ENCODE measurements around the gene XAB2.
A peak's percentile ranks its signal among the peaks of the same experiment; 100 is the strongest.

The XAB2 gene

DNA sequence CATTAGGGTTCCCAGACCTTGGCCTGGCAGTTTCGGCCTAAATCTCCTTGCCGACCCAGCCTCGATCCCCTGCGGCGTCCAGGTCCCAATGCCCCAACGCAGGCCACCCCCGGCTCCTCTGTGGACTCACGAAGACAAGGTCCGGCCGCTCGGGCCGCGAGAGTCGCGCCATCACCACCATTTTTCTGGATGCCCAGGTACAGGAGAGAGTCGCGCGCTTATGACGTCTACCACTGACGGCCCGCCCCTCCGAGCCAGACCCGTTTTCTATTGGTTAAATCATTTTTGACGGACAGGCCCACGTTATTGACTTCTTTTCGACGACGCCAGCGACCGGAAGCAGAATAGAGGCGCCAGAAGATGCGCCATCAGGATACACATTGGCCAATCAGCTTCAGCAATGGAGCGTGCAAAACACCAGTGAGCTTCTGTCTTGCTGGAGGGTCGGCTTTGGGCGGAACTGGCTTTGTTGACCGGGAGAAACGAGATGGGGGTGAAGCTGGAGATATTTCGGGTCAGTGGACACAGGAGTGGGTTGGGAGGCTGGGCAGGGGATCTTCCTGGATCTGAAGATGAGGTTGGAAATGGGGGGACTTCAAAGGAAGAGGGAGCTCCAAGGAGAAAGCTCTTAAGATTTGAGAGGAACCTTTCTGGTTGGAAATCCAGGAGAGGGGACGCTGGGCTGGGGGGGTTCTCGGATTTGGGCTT lies at the start of gene XAB2, which contains the start of gene PET100:
XAB2 (minus strand) TSS at position 199 of the 708 bp plus-strand sequence; CDS start at position 181, 18 bp downstream.
PET100 (plus strand) TSS at position 447 of the 708 bp plus-strand sequence; CDS start at position 488, 41 bp downstream.
- peak; percentile 84 to 91 for DNase-seq (ENCODE audit: low read depth in 2 of 2)

DNA sequence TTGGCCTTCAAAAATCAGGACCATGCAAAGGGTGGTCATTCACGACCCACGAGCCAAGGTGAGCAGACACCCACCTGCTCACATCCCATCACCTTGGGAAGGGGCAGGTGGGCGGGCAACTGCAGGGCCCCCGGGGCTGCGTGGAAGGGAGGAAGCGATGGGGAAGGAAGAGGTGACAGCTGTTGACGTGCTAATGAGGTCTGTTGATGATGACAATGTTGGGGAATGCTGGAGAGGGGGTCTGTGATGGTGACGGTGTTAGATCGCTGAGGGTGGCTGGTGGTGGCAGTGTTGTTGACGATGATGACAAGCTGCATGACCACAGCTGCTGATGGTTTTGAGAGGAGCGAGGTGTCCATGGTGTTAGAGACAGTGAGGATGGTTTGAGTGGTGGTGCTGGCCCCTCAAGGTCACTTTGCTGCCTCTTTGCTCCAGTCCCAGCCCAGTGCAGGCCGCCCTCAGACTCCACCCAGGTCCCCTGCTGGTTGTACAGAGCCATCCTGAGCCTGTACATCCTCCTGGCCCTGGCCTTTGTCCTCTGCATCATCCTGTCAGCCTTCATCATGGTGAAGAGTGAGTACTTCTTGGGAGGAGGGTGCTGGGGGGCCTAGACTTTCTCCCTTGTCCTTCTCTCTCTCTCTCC lies 48.4 kb upstream of the XAB2 start:
- no peak for DNase-seq (ENCODE audit: low read depth in 2 of 2)

DNA sequence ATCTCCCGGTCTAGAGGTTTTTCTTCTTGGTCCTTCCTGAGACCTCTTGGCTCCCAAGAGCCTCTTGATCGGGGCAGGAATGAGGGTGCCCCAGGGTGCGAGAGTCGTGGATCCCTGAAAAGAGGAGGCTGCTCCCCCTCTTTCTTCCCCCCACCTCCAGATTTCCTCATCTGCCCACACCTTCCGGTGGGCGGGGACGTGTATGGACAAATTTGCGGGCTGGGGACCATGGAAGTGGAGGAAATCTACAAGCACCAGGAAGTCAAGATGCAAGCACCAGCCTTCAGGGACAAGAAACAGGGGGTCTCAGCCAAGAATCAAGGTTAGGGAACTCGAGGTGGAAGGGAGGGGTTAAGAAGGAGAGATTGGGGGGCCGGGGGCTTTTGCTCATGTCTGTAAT lies 47.5 kb upstream of the XAB2 start, which contains the start of gene MCEMP1:
MCEMP1 (plus strand) TSS at position 237 of the 400 bp plus-strand sequence; CDS start at position 268, 31 bp downstream.
- DNase-seq (ENCODE audit: low read depth in 2 of 2): no peak

DNA sequence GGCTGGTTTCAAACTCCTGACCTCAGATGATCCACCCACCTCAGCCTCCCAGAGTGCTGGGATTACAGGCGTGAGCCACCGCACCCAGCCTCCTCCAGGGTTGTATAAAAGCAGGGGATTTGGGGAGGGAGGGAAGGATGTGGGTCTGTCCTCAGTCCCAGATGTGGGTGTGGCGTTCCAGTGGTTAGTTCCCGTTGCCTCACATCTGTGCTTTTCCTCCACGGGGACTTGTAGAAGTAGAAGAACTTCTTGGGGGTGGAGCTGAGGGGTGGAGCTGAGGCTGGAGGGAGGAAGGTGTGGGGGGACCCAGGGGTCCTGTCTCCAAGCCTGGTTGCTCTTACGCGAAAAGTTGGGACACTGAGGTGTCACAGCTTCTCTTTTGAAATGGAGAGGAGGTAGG lies 47.0 kb upstream of the XAB2 start:
- DNase-seq (ENCODE audit: low read depth in 2 of 2): no peak

DNA sequence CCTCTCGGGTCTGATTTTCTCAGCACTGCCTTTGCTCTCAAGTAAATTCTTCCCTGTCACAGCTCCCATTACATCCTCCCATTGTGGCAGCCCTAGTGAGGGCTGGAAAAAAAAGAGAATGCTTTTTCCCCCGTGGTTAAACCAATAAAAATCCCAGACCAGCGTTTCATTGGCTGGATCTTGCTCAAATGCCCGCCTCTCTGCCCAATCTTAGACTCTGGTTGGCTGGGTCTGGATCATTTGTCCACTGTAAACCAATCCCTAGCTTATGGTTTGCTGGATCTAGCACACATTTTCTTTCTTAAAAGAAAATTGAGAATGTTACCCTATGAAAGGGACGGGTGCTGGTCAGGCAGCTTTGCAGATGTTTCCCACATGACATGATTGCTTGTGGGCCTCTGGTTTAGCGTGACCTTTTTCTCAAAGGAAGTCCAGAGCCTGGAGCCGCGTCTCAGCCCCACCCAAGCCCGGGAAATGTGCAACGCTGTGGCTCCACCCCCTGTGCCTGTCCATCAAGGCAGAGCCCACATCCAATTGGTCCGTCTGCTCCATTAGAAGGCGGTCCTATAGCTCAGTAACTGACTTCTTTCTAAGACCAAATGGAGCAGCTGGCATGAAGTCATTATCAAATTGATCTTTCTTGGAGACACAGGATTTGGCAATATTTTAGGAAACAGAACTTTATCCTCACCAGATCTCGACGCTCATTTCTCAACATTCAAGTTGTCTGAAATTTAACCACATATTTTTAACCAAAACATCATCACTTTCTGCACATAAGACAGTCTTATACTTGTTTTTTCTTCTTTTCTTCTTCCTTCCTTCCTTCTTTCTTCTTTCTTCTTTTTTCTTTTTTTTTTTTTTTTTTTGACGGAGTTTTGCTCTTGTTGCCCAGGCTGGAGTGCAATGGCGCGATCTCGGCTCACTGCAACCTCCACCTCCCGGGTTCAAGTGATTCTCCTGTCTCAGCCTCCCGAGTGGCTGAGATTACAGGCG lies 45.0 kb upstream of the XAB2 start:
- DNase-seq (ENCODE audit: low read depth in 2 of 2): no peak

DNA sequence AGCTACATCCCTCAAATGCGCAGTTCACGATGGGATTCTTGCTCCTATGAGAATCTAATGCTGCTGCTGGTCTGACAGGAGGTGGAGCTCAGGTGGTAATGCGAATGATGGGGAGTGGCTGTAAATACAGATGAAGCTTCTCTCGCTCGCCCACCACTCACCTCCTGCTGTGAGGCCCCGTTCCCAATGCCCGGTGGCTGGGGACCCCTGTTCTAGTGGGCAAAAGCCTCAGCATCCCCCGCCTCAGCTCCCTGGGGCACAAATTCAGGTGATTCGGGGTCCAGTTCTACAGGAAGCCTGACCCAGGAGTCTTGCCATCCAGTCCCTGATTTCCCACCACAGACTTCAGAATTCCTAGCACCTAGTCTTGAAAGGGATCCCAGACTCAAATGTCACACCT lies 43.2 kb upstream of the XAB2 start:
- DNase-seq (ENCODE audit: low read depth in 2 of 2): no peak

DNA sequence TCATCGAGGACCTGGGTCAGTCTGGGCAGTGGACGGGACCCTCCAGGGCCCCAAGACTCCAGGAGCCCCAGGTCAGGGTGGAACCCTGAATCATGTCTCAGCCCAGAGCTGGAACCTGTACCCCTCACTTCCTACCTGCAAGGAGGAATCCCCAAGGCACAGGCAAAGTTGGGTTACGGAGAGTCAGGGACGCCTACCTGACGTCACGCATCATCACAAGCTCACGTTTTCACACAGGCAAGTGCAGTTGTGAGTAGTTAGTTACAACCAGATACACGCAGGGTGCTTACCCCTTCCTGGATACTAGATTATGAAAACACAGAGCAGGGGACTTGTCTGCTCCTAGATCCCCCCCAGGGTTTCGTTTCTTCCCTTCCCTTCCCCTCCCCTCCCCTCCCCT lies 41.4 kb upstream of the XAB2 start:
- no peak for DNase-seq (ENCODE audit: low read depth in 2 of 2)

DNA sequence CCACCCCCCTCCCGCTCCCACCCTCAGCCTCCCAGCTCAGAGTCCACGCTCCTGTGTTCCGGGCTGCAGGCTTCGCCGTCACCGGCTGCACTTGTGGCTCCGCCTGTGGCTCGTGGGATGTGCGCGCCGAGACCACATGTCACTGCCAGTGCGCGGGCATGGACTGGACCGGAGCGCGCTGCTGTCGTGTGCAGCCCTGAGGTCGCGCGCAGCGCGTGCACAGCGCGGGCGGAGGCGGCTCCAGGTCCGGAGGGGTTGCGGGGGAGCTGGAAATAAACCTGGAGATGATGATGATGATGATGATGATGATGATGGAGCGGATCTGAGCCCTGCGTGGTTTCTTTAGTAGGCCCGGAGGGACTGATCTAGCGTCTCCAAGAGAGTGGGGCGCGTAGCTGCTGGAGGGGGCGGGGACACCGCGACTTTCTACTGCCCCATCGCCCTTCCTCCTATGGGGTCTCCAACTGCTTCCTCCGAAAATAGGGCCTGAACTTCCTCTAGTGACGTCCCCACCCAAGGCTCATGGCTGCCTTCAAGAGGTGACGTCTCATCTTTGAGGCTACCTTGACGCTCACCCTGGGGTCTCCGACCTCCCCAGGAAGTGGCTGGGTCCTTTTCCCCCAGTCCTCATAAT lies 40.9 kb upstream of the XAB2 start:
- no peak for DNase-seq (ENCODE audit: low read depth in 2 of 2)

DNA sequence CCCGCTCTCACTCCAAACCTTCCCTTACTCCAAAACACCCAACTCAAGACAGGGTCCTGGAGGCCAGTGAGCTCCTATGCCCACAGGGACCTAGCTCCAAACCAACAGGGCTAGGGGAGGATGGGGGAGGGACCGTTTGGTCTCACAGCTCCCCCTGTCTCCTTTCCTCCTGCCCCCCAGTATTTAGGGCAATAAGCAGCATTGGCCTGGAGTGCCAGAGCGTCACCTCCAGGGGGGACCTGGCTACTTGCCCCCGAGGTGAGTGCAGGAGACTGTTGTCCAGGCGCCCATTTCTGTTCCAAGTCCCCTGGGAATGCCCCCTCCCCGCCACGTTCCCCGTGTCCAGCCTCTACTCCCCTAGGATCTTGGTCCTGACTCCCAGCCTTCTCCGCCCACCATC lies 40.3 kb upstream of the XAB2 start:
- DNase-seq (ENCODE audit: low read depth in 2 of 2): no peak

DNA sequence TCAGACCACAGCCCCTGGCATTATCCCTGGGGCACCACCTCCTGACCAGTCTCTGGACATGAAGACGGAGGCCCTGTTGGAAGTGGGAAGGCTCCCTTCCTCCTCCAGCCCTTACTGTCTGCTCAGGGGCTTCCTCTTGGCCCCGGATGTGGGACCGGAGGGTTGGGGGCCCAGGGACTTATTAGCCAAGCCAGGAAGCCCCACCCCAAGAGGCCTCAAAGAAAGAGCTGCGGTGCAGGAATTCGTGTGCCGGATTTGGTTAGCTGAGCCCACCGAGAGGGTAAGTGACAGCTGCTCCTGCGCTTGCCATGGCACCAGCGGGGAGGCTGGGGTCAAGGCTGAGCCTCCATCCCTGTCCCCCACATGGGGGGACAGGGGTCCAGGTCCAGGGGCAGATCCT lies 39.5 kb upstream of the XAB2 start, which contains the start of gene RETN:
RETN (plus strand) TSS at position 208 of the 400 bp plus-strand sequence. CDS start 278 bp downstream, outside the sequence.
- no peak for DNase-seq (ENCODE audit: low read depth in 2 of 2)

DNA sequence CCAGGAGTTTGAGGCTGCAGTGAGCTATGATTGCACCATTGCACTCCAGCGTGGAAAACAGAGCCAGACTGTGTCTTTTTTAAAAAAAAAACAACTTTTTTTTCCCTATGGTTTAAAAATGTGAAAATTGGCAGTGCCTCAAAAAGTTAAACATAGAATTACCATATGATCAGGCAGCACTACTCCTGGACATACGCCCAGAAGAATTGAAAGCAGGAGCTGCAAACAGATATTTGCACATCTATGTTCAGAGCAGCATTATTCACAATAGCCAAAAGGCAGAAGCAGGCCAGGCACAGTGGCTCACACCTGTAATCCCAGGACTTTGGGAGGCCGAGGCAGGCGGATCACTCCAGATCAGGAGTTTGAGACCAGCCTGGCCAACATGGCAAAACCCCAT lies 35.7 kb upstream of the XAB2 start:
- DNase-seq (ENCODE audit: low read depth in 2 of 2): no peak

DNA sequence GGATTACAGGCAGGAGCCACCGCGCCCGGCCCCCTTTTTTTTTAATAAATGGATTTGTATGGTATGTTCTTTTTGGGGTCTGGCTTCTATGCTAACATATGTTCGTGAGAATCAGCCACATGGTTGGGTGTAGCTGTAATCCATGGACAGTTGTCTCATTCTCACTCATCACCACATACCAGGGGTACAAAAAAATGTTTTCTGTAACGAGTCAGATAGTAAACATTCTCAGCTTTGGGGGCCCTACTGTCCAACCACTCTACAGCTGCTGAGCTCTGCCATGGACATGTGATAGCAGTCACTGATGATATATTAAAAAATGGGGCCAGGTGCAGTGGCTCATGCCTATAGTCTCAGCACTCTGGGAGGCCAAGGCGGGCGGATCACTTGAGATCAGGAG lies 34.4 kb upstream of the XAB2 start:
- no peak for DNase-seq (ENCODE audit: low read depth in 2 of 2)

DNA sequence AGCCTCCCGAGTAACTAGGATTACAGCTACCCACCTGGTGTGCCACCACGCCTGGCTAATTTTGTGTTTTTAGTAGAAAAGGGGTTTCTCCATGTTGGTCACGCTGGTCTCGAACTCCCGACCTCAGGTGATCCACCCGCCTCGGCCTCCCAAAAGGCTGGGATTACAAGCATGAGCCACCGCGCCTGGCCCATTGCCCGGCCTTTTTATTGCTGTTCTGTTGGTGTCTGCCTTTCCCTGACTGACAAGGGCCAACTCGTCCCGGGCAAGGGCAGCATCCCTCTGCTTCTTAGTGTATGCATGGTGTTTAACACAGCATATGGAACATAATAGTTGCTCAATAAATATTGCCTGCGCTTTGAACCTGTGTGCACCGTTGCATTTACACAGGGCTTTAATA lies 33.3 kb upstream of the XAB2 start:
- DNase-seq (ENCODE audit: low read depth in 2 of 2): no peak

DNA sequence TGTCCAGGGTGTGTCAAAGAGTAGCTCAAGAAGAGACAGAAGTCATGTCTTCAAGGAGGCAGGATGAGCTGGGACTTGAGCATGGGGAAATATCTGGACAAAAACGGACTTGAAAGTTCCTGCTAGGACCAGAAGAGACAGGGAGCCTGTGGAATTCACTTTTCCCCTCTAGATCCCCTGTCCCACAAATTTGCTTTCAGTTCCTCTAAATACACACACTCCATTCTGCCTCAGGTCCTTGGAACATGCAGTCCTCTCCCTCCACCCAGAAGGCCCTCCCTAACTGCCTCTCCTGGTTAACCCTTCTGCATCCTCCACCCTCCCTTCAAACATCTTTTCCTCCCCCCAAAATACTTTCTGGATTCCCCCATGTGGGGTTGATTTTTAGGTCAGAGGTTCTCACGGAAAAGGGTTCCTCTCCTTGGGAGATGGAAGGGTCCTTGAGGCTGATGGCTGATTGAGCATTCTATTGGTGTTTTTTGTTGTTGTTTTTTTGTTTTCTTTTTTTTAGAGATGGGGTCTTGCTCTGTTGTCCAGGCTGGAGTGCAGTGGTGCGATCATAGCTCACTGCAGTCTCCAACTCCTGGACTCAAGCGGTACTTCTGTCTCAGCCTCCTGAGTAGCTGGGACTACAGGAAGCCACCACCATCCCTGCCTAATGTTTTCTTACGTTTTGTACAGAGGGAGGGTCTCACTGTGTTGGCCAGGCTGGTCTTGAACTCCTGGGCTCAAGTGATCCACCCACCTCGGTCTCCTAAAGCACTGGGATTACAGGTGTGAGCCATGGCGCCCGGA lies 32.6 kb upstream of the XAB2 start:
- no peak for DNase-seq (ENCODE audit: low read depth in 2 of 2)

DNA sequence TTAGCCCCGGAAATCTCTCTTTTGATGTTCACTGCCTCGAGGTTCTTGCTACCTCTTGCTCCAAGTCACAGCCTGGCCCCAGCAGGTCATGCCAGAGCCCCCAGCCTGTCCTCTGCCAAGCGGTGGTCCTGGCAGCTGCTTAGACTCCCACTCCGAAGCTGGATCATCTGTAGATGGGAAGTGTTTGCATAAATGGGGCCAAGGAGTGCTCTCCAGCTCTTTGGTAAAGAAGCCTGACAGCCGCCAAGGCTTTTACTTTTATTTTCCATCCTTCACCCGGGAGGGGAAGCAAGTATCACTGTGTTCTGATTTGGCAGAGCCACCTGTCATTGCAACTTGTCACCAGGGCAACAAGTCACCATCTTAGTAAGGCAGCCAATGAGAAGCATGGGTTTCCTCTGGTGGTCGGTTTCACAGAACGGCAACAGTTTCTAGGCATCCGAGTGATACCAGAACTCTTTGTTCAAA lies 28.9 kb upstream of the XAB2 start:
- DNase-seq (ENCODE audit: low read depth in 2 of 2): no peak

DNA sequence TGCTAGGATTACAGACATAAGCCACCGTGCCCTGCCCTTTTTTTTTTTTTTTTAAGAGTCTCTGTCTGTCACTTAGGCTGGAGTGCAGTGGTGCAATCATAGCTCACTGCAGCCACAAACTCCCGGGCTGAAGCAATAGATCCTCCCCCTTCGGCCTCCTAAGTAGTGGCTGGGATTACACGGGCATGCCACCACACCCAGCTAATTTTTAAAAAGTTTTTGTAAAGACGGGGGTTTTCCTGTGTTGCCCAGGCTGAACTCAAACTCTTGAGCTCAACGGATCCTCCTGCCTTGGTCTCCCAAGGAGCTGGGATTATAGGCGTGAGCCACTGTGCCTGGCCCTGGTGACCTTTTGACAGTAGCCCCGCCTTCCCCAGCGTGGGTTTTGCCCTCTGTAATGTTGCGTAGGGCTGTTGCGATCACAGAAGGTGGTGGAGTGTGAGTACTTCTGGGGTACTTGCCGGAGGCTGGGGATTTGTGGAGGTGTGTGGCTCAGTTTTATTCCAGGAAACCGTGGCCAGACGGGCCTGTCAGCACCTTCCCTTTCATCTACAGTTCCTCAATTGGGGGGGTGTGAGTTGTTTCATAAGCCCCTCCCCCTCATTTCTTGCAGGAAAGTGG lies 27.9 kb upstream of the XAB2 start:
- DNase-seq (ENCODE audit: low read depth in 2 of 2): no peak

DNA sequence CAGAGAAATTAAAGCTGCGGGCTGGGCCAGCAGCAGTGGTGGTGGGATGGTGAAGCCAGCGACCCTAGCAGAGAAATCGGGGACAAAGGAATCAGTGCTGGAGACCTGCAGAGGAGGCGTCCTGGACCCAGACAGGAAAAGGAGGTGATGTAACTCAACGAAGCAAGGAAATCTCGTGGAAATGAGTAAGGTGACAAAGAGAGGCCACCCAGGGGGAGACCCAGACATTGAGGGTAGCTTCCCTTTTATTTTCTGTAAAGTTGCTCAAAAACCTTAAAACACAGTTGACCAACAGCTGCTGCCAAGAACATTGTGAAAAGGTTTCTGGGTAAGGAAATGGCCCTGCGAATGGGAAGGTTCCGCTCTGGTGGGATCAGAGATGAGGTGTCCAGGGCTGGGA lies 26.2 kb upstream of the XAB2 start:
- no peak for DNase-seq (ENCODE audit: low read depth in 2 of 2)

DNA sequence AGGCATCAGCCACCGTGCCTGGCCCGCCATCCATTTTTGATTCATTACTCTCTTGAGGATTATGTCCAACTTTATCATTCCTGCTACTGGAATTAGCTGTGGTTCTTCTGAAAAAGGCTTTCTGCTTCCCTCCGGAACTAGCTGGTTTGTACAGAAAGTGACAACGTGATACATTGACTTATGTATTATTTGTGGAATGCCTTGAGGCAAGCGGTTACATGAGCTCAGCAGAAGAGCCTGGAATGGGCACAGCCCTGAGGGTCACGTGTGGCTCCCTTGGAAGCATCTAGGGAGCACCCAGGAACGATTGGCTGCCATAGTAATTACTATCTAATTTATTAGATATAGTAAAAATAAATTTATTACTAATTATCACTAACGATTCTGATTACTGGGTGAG lies 25.1 kb upstream of the XAB2 start:
- DNase-seq (ENCODE audit: low read depth in 2 of 2): no peak

DNA sequence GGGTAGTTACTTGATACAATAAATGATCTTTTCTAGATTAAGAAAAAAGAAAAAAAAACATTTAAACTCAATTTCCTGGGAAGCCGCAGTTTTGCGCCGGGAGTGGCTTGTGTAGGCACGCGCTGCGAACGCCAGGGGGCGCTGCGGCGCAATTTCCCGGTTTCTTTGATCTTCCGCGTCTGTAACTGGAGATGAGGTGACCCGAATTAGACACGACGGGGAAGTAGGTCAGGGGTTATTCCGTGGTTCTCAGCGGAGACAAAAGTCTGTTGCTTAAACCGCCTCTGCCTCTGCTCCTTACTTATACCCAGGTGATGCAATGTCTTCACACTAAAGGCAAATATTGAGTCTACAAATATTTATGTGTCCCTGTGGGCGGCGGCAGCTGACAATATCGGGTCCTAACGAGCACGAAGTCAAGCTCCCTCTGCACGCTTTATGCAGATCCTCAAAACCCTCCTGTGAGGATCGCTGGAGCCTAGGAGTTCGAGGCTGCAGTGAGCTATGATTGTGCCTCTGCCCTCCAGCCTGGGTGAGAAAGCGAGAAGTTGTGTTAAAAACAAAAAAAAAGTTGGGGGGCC lies 22.8 kb upstream of the XAB2 start:
- peak; percentile 59 to 64 for DNase-seq (ENCODE audit: low read depth in 2 of 2)

DNA sequence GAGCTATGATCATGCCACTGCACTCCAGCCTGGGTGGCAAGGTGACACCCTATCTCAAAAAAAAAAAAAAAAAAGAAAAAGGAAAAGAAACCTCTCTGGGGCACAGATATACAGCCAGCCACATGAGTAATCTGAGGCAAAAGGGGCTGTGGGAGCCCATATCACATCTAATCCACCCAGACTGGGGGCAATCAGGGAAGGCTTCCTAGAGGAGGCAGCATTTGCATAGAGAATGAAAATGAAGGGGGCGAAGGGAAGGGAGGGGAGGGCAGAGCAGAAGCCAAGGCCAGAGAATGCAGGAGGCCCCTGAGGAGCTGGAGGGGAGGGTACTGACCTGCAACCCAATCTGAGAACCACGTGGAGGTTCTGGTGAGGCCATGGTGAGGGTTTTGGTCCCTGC lies 20.8 kb upstream of the XAB2 start:
- no peak for DNase-seq (ENCODE audit: low read depth in 2 of 2)

Measured in stimulated activated CD8-positive, alpha-beta memory T cell treated with anti-CD3 and anti-CD28 coated beads, Interleukin-15, amount 100 ng/mL, for 4 hours (primary cell).